HFFc6 (cell line): ENCODE data around the gene CCDC7. TPM values are rescaled to one million over a fixed set of nuclear protein-coding genes. Genes with fewer than 3 reads are reported as not detected.
"Not testable (repeated sequence)": the region's sequence is repeated elsewhere in the genome, so short reads cannot be mapped to it uniquely, and the experiment has no call there.

Experiments
- DNase-seq: peaks from one replicate; pipeline ENCODE4 v3.0.0-alpha.2; 2018
- H3K27ac Mint-ChIP-seq: 2 replicates; pipeline ENCODE4 v1.8.0; 2020; ENCODE audit warnings: mild to moderate bottlenecking, mixed read lengths
- H3K27me3 Mint-ChIP-seq: 2 replicates; pipeline ENCODE4 v1.8.0; 2021; ENCODE audit warnings: mild to moderate bottlenecking, moderate library complexity, mixed read lengths; ENCODE audit not compliant: insufficient read depth
- H3K36me3 Mint-ChIP-seq: 2 replicates; pipeline ENCODE4 v1.8.0; 2021; ENCODE audit warnings: low read depth, mixed read lengths
- H3K4me1 Mint-ChIP-seq: 2 replicates; pipeline ENCODE4 v1.8.0; 2020; ENCODE audit warnings: low read depth, mixed read lengths
- H3K4me3 Mint-ChIP-seq: 2 replicates; pipeline ENCODE4 v1.8.0; 2020; ENCODE audit warnings: mild to moderate bottlenecking, moderate library complexity, mixed read lengths
- H3K9me3 Mint-ChIP-seq: 2 replicates; pipeline ENCODE4 v1.8.0; 2020; ENCODE audit warnings: mild to moderate bottlenecking, mixed read lengths
- total RNA-seq, 6 experiments: library from RNA; stranded (reverse); fragmentation: NEBNext Ultra II Directional; extraction: Animal tissue kit (Norgen Biotek cat#: 25700); gene quantifications; 2 replicates in 1 of 6; 3 replicates in 5 of 6; pipeline ENCODE4 v1.2.3, GENCODE V29; 2021
- TF ChIP-seq, protein P1 (sequence below): fragments of 200-600 bp; sonication (generic); IDR thresholded peaks from 2 replicates; pipeline ENCODE4 v1.5.0; 2021; ENCODE audit warnings: antibody characterized with exemption, mild to moderate bottlenecking

The CCDC7 gene
- total RNA-seq, 6 experiments from 2014 or later: 3.1 to 3.9 (median 3.7) TPM

GRCh38 chr10:32600317-32600716 is 154.4 kb downstream of the CCDC7 start:
- no peaks in the 10 kb centered on the region; the same call in 1 of the 2 replicates for H3K27me3 Mint-ChIP-seq
- peaks cover 30% of the 10 kb centered on the region for H3K36me3 Mint-ChIP-seq
- TF ChIP-seq, protein P1, sequence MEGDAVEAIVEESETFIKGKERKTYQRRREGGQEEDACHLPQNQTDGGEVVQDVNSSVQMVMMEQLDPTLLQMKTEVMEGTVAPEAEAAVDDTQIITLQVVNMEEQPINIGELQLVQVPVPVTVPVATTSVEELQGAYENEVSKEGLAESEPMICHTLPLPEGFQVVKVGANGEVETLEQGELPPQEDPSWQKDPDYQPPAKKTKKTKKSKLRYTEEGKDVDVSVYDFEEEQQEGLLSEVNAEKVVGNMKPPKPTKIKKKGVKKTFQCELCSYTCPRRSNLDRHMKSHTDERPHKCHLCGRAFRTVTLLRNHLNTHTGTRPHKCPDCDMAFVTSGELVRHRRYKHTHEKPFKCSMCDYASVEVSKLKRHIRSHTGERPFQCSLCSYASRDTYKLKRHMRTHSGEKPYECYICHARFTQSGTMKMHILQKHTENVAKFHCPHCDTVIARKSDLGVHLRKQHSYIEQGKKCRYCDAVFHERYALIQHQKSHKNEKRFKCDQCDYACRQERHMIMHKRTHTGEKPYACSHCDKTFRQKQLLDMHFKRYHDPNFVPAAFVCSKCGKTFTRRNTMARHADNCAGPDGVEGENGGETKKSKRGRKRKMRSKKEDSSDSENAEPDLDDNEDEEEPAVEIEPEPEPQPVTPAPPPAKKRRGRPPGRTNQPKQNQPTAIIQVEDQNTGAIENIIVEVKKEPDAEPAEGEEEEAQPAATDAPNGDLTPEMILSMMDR: no peak
- H3K27ac Mint-ChIP-seq: no peak overlapping the region
- no peak for DNase-seq
- H3K9me3 Mint-ChIP-seq: peaks cover 24% of the 10 kb centered on the region
- H3K4me1 Mint-ChIP-seq: peaks cover 5% of the 10 kb centered on the region; the same call in 1 of the 2 replicates
- no peak overlapping the region for H3K4me3 Mint-ChIP-seq

DNA sequence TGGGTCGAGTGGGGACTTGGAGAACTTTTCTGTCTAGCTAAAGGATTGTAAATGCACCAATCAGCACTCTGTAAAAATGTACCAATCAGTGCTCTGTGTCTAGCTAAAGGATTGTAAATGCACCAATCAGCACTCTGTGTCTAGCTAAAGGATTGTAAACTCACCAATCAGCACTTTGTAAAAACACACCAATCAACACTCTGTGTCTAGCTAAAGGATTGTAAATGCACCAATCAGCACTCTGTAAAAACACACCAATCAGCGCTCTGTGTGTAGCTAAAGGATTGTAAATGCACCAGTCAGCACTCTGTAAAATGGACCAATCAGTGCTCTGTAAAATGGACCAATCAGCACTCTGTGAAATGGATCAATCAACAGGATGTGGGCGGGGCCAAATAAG is 155.6 kb downstream of the CCDC7 start:
- H3K27ac Mint-ChIP-seq, H3K27me3 Mint-ChIP-seq, DNase-seq, H3K4me1 Mint-ChIP-seq, H3K4me3 Mint-ChIP-seq: not testable (repeated sequence)
- H3K36me3 Mint-ChIP-seq: peaks cover 28% of the 10 kb centered on the region
- peaks cover 24% of the 10 kb centered on the region for H3K9me3 Mint-ChIP-seq

DNA sequence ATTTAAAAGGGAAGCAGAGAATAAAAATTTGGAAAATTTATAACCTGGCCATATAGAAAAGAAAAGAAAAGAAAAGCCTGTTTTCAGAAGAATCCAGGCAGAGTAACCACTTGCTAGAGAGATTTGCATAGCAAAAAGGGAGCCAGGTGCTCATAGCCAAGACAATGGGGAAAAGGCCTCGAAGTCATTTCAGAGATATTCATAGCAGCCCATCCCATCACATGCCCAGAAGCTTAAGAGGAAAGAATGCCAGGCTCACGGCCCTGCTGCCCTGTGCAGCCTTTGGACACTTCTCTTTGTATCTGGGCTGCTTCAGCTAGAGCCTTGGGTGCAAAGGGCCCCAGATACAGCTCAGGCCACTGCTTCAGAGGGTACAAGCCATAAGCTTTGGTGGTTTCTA is 159.8 kb downstream of the CCDC7 start:
- Mint-ChIP-seq H3K9me3 (peaks cover 14% of the 10 kb centered on the region), H3K4me3 (no peak overlapping the region), H3K4me1 (peaks cover 5% of the 10 kb centered on the region; the same call in 1 of the 2 replicates), H3K36me3 (peaks cover 19% of the 10 kb centered on the region), H3K27me3 (no peaks in the 10 kb centered on the region), H3K27ac (no peak overlapping the region)
- no peak for DNase-seq
- TF ChIP-seq, protein P1: no peak

- not testable (repeated sequence) for H3K27ac Mint-ChIP-seq, DNase-seq, H3K9me3 Mint-ChIP-seq, H3K4me3 Mint-ChIP-seq, H3K27me3 Mint-ChIP-seq
- Mint-ChIP-seq H3K36me3 (peaks cover 26% of the 10 kb centered on the region), H3K4me1 (peaks cover 14% of the 10 kb centered on the region)
Measured at GRCh38 chr10:32610543-32610942, 164.6 kb downstream of the CCDC7 start.

DNA sequence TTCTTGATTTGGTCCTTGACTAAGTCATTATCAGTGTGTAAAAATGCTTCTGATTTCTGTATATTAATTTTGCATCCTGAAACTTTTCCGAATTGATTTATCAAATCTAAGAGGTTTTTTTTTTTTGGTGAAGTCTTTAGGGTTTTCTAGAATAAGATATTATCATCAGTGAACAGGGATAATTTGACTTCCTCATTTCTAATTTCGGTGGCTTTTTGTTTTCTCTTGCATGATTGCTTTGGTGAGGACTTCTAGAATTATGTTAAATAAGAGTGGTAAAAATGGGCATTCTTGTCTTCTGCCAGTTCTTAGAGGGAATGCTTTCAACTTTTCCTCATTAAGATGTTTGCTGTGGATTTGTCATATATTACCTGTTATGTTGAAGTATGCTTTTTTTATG is 170.5 kb downstream of the CCDC7 start:
- TF ChIP-seq, protein P1: no peak
- Mint-ChIP-seq H3K27ac (no peak overlapping the region), H3K4me1 (peaks cover 14% of the 10 kb centered on the region), H3K4me3 (no peak overlapping the region), H3K9me3 (peaks cover 4% of the 10 kb centered on the region), H3K36me3 (peaks cover 26% of the 10 kb centered on the region), H3K27me3 (no peaks in the 10 kb centered on the region; the same call in 1 of the 2 replicates)
- DNase-seq: no peak

GRCh38 chr10:32618482-32618881 is 172.5 kb downstream of the CCDC7 start:
- Mint-ChIP-seq H3K36me3 (peaks cover 15% of the 10 kb centered on the region), H3K4me1 (no peaks in the 10 kb centered on the region), H3K9me3 (peaks cover 4% of the 10 kb centered on the region), H3K27ac (no peak overlapping the region), H3K4me3 (no peak overlapping the region), H3K27me3 (no peaks in the 10 kb centered on the region; the same call in 1 of the 2 replicates)
- TF ChIP-seq, protein P1: no peak
- DNase-seq: no peak

DNA sequence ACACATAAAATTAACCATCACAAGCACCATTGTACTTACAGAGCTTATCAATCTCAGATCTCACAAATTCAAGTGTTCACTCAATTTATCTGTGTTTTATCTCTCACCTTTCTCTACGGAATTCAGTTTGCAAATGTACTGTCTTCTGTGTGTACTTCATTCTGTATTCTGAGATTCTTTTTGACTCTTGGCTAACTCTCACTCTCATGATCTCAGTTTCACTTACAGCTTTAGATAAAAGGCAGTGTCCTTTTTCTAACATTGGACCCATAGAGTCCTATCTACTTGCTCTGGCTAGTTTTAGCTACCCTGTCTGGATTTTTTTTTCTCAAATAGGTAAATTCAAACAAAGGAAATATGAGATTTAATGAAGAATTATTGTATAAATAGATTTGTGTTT is 176.0 kb downstream of the CCDC7 start:
- Mint-ChIP-seq H3K36me3 (peaks cover 17% of the 10 kb centered on the region), H3K4me3 (no peak overlapping the region), H3K9me3 (0 out of 2 replicates have a peak, but pooled peaks cover 3% of the 10 kb centered on the region), H3K27ac (no peak overlapping the region), H3K27me3 (no peaks in the 10 kb centered on the region), H3K4me1 (no peaks in the 10 kb centered on the region)
- TF ChIP-seq, protein P1: no peak
- no peak for DNase-seq
